ENCODE measurements around the gene PCNX4. TPM values are rescaled to one million over a fixed set of nuclear protein-coding genes. Genes with fewer than 3 reads are reported as not detected.

PCNX4 gene
- total and polyA plus RNA-seq, 7 donors: 3.7 to 55.9 (median 43.8) TPM

GRCh38 chr14:60092526-60092920, 800 bp downstream of the PCNX4 start:
- H3K27me3 ChIP-seq: no peaks in the 10 kb centered on the region
- H3K4me1 ChIP-seq: peaks cover 0 to 32% (median 25%) of the 10 kb centered on the region in 4 donors
- no peaks in the 10 kb centered on the region for H3K9me3 ChIP-seq
- no peaks in the 10 kb centered on the region for H3K36me3 ChIP-seq
- 0% methylated on average over 14 of the region's 14 CpGs for WGBS, 2 donors
- TF ChIP-seq CTCF (IDR thresholded peaks at IDR 0.05) (no peak), POLR2AphosphoS5 (IDR thresholded peaks at IDR 0.05) (no peak), EP300 (IDR thresholded peaks at IDR 0.05) (no peak), POLR2A (IDR thresholded peaks at IDR 0.05) (no peak)
- no peak for DNase-seq
- H3K27ac ChIP-seq: peak overlapping the region; percentile 94 to 97 (median 95)
- peak overlapping the region; percentile 58 to 65 (median 62) for H3K4me3 ChIP-seq
- intact Hi-C loops (cut with DNase I): loop anchor here (1.0 kb wide), 1 partner anchor 156 kb away; no protein-coding TSS in a partner anchor

GRCh38 chr14:60093080-60093479, 1.4 kb downstream of the PCNX4 start:
- Histone ChIP-seq H3K27ac (peak overlapping the region; percentile 94 to 97 (median 95)), H3K9me3 (no peaks in the 10 kb centered on the region), H3K27me3 (no peaks in the 10 kb centered on the region), H3K4me3 (peak overlapping the region; percentile 58 to 65 (median 62)), H3K4me1 (peaks cover 0 to 32% (median 25%) of the 10 kb centered on the region in 4 donors), H3K36me3 (peaks cover 0 to 2% (median 0%) of the 10 kb centered on the region in 4 donors)
- intact Hi-C loops (cut with DNase I): loop anchor here (1.0 kb wide), 1 partner anchor 71 kb away; no protein-coding TSS in a partner anchor
- TF ChIP-seq CTCF (IDR thresholded peaks at IDR 0.05) (no peak), POLR2A (IDR thresholded peaks at IDR 0.05) (no peak), EP300 (IDR thresholded peaks at IDR 0.05) (no peak), POLR2AphosphoS5 (IDR thresholded peaks at IDR 0.05) (no peak)
- no peak for DNase-seq
- 21 to 22% methylated on average over 3 of the region's 3 CpGs for WGBS, 2 donors

- H3K36me3 ChIP-seq: peaks cover 0 to 3% (median 0%) of the 10 kb centered on the region in 4 donors
- peaks cover 0 to 32% (median 25%) of the 10 kb centered on the region in 4 donors for H3K4me1 ChIP-seq
- intact Hi-C loops (cut with DNase I): loop anchor here (1.0 kb wide), 1 partner anchor 71 kb away; no protein-coding TSS in a partner anchor
- H3K27ac ChIP-seq: peak overlapping the region; percentile 94 to 97 (median 95)
- H3K9me3 ChIP-seq: no peaks in the 10 kb centered on the region
- no peak for DNase-seq
- H3K27me3 ChIP-seq: no peaks in the 10 kb centered on the region
- no peak for TF ChIP-seq POLR2AphosphoS5 (IDR thresholded peaks at IDR 0.05)
- TF ChIP-seq CTCF (IDR thresholded peaks at IDR 0.05): no peak
- no peak for TF ChIP-seq POLR2A (IDR thresholded peaks at IDR 0.05)
- no peak for TF ChIP-seq EP300 (IDR thresholded peaks at IDR 0.05)
- H3K4me3 ChIP-seq: peak overlapping the region in 3 of 4 donors; percentile 58 to 65 (median 63)
Observed at GRCh38 chr14:60093606-60094005, 1.9 kb downstream of the PCNX4 start.

- DNase-seq: no peak
- H3K4me3 ChIP-seq: no peak overlapping the region
- TF ChIP-seq POLR2A (IDR thresholded peaks at IDR 0.05): no peak
- TF ChIP-seq EP300 (IDR thresholded peaks at IDR 0.05): no peak
- TF ChIP-seq POLR2AphosphoS5 (IDR thresholded peaks at IDR 0.05): no peak
- no peak for TF ChIP-seq CTCF (IDR thresholded peaks at IDR 0.05)
- intact Hi-C loops (cut with DNase I): no loop called here
- 63 to 90% methylated on average over 5 of the region's 5 CpGs for WGBS, 2 donors
- H3K27ac ChIP-seq: peak overlapping the region in 3 of 4 donors; percentile 94 to 97 (median 94)
- no peaks in the 10 kb centered on the region for H3K27me3 ChIP-seq
- no peaks in the 10 kb centered on the region for H3K9me3 ChIP-seq
- H3K36me3 ChIP-seq: peaks cover 0 to 3% (median 0%) of the 10 kb centered on the region in 4 donors
- H3K4me1 ChIP-seq: peaks cover 0 to 32% (median 25%) of the 10 kb centered on the region in 4 donors
Observed at GRCh38 chr14:60094306-60094897, 2.7 kb downstream of the PCNX4 start.
